Thyroid gland (tissue), 4 donors: ENCODE data around the gene TTYH1. TPM values are rescaled to one million over a fixed set of nuclear protein-coding genes. Genes with fewer than 3 reads are reported as not detected.

Experiments
- DNase-seq, 2 donors: peaks; one replicate each; pipeline ENCODE4 v3.0.0-alpha.2; 2019
- H3K27ac ChIP-seq, 3 donors: fragments of 200-600 bp; sonication (generic); 1 replicate in 2 of 3; 2 replicates in 1 of 3; pipeline ENCODE4 v1.5.1; 2016 to 2019; ENCODE audit warnings: mild to moderate bottlenecking in 1 of 3, moderate library complexity in 1 of 3
- H3K27me3 ChIP-seq: fragments of 200-600 bp; sonication (generic); one replicate; pipeline ENCODE4 v1.5.1; 2019
- H3K36me3 ChIP-seq, 2 donors: fragments of 200-600 bp; sonication (generic); one replicate each; pipeline ENCODE4 v1.5.1; 2016 to 2019
- H3K4me1 ChIP-seq, 2 donors: fragments of 200-600 bp; sonication (generic); one replicate each; pipeline ENCODE4 v1.5.1; 2017 to 2019
- H3K4me3 ChIP-seq, 3 donors: fragments of 200-600 bp; sonication (generic); replicated peaks in 1 of 3; 1 replicate in 2 of 3; 2 replicates in 1 of 3; pipeline ENCODE4 v1.5.1; 2016; ENCODE audit warnings: mild to moderate bottlenecking in 1 of 3
- H3K9me3 ChIP-seq: fragments of 200-600 bp; sonication (generic); one replicate; pipeline ENCODE4 v1.5.1; 2017
- CTCF ChIP-seq, 6 experiments: fragments of 200-600 bp in 3 of 6; fragments of 450-650 bp in 3 of 6; sonication (generic) in 3 of 6; IDR thresholded peaks; one replicate each; pipeline ENCODE4 v1.5.1; 2016 to 2019; ENCODE audit warnings: antibody characterized with exemption in 6 of 6, mild to moderate bottlenecking in 2 of 6, inconsistent platforms in 1 of 6, moderate library complexity in 1 of 6
- POLR2A ChIP-seq, 2 donors: fragments of 450-650 bp; IDR thresholded peaks; one replicate each; pipeline ENCODE4 v1.6.1; 2017; ENCODE audit warnings: antibody characterized with exemption in 2 of 2, mild to moderate bottlenecking in 2 of 2, moderate library complexity in 1 of 2
- WGBS, 2 donors: methylation state at CpG; one replicate each; pipeline ENCODE4 v1.1.5; 2017; 5-methylcytosine and 5-hydroxymethylcytosine counted together
- intact Hi-C: fragments of 100-400 bp; cut with DNase I; formaldehyde crosslinking; loops from one replicate; pipeline ENCODE4 v1.15.1; 2023
- total RNA-seq, 4 donors: library from RNA; depleted of rRNA; stranded (reverse); fragments of >200 nt; gene quantifications; one replicate each; pipeline ENCODE4 v1.2.3, GENCODE V29; 2016

TTYH1 gene
- total RNA-seq, 4 donors from 2014 or later = 0.45 to 0.94 TPM; not detected in 2

GRCh38 chr19:54451997-54452396 lies 36.7 kb downstream of the TTYH1 start:
- H3K9me3 ChIP-seq = no peaks in the 10 kb centered on the region
- WGBS, 2 donors = 89 to 90% methylated on average over 10 to 11 of the region's 11 CpGs
- no peaks in the 10 kb centered on the region for H3K27me3 ChIP-seq
- intact Hi-C loops = no loop called here
- no peak overlapping the region for H3K4me3 ChIP-seq
- H3K27ac ChIP-seq = no peak overlapping the region
- TF ChIP-seq CTCF (IDR thresholded peaks at IDR 0.05) (no peak), POLR2A (IDR thresholded peaks at IDR 0.05) (no peak)
- H3K4me1 ChIP-seq = peaks cover 19 to 25% of the 10 kb centered on the region in 2 donors
- no peak for DNase-seq
- H3K36me3 ChIP-seq = peaks cover 53 to 58% of the 10 kb centered on the region in 2 donors

DNA sequence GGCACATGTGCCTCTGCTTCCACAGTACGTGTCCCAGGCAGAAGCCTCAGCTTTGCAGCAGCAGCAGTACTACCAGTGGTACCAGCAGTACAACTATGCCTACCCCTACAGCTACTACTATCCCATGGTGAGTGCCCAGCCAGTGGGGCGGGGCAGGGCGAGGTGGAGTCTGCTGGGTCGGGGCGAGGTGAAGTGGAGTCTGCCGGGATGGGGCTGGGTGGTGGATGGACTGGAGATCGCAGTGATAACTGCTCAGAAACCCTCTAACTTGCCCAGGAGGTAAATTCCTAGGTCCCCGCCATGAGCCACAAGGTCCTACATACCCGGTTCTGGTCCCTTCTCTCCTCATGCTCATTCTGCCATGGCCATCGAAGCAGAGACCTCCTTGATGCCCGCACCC lies 37.4 kb downstream of the TTYH1 start:
- H3K36me3 ChIP-seq = peaks cover 59 to 64% of the 10 kb centered on the region in 2 donors
- H3K4me3 ChIP-seq = no peak overlapping the region
- TF ChIP-seq POLR2A (IDR thresholded peaks at IDR 0.05) (no peak), CTCF (IDR thresholded peaks at IDR 0.05) (no peak)
- peaks cover 16 to 21% of the 10 kb centered on the region in 2 donors for H3K4me1 ChIP-seq
- intact Hi-C loops = no loop called here
- H3K27me3 ChIP-seq = no peaks in the 10 kb centered on the region
- no peaks in the 10 kb centered on the region for H3K9me3 ChIP-seq
- no peak for DNase-seq
- WGBS, 2 donors = 91 to 95% methylated on average over 11 of the region's 11 CpGs
- no peak overlapping the region for H3K27ac ChIP-seq

DNA sequence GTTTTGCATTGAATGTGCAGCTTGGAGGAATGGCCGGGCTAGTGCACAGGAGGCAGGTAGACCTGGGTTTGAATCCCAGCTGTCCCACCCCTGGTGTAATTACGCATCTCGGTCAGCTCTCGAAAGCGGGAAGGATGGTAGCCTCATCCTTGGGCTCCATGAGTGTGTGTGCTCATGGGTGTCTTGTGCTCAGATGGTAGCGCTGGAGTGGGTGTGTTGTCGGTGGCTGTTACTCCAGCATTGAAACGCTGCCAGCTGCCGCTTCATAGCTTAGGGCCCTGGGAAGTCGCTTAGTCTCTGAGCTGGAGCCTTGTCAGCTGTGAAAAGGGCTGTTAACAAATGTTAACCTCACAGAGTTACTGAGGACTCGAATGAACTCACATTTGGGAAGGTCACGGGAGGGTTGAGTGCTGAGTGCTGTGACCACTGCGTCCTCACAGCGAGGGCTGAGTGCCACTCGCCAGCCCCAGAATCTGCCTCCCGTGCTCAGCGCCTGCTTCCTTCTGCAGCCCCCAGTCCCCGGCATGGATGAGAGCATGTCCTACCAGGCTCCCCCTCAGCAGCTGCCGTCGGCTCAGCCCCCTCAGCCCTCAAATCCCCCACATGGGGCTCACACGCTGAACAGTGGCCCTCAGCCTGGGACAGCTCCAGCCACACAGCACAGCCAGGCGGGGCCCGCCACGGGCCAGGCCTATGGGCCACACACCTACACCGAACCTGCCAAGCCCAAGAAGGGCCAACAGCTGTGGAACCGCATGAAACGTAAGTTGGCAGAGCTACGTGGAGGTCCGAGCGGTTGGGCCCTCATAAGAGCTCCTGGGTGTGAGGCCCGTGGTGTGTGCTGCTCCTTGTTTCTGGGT lies 38.9 kb downstream of the TTYH1 start:
- no peak for TF ChIP-seq CTCF (IDR thresholded peaks at IDR 0.05)
- TF ChIP-seq POLR2A (IDR thresholded peaks at IDR 0.05) = no peak
- Histone ChIP-seq H3K36me3 (peaks cover 74 to 79% of the 10 kb centered on the region in 2 donors), H3K4me3 (no peak overlapping the region), H3K27me3 (no peaks in the 10 kb centered on the region), H3K9me3 (no peaks in the 10 kb centered on the region), H3K4me1 (peaks cover 15 to 18% of the 10 kb centered on the region in 2 donors), H3K27ac (no peak overlapping the region)
- intact Hi-C loops = no loop called here
- no peak for DNase-seq
- 91 to 94% methylated on average over 17 to 28 of the region's 31 CpGs for WGBS, 2 donors

DNA sequence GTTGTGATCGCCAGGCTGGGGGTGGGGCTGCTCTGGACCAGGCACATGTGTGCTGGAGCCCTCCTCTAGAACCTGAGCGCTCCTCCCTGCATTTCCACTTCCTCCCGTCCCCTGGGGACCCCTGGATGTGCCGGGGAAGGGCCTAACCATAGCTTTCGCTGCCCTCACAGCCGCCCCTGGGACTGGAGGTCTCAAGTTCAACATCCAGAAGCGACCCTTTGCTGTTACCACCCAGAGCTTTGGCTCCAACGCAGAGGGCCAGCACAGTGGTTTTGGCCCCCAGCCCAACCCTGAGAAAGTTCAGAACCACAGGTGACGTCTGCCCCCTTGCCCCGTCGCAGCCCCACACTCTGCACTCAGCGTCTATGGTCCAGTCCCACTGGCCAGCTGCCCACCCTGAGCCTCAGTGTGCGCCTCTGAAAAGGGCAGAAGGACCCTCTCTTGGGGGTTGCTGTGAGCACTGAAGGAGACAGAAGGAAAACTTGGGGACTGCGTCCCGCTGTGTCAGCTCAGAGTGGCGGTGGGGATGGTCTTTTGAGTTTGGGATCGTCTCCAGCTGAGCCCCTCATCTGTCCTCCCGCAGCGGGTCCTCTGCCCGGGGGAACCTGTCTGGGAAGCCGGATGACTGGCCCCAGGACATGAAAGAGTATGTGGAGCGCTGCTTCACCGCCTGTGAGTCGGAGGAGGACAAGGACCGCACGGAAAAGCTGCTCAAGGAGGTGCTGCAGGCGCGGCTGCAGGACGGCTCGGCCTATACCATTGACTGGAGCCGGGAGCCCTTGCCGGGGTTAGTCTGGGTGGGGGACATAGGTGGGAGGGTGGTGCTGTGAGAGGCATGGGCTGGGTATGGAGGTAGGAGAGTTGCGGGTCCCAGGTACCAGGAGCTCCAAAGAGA lies 39.8 kb downstream of the TTYH1 start:
- H3K4me3 ChIP-seq = no peak overlapping the region
- TF ChIP-seq POLR2A (IDR thresholded peaks at IDR 0.05) (no peak), CTCF (IDR thresholded peaks at IDR 0.05) (no peak)
- peaks cover 12 to 17% of the 10 kb centered on the region in 2 donors for H3K4me1 ChIP-seq
- H3K9me3 ChIP-seq = no peaks in the 10 kb centered on the region
- no peak overlapping the region for H3K27ac ChIP-seq
- peaks cover 83 to 87% of the 10 kb centered on the region in 2 donors for H3K36me3 ChIP-seq
- DNase-seq = no peak
- no peaks in the 10 kb centered on the region for H3K27me3 ChIP-seq
- WGBS, 2 donors = 91 to 94% methylated on average over 24 to 32 of the region's 33 CpGs
- intact Hi-C loops = no loop called here
